ENCODE data around the gene GLS.

DNA sequence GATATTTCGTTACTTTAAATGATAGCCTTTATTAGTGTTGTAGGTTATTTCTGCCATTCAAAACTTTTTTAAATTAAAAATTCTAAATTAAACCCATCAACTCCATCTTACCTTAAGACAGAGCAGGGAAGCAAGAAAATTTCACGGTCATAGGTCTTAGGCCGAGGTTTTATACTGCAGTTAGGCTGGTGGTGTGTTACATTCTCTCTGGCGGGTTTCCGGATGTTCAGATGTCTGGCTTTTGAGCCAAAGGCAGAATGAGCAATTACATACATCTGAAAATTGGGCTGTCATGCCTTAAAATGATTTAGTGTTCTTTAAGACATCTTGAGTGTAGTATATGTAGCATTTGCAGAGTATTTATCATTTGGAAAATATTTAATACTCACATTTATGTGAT is 27.9 kb downstream of the GLS start:
- no peak for TF ChIP-seq POLR2A (IDR thresholded peaks at IDR 0.05)
- TF ChIP-seq, protein P1, sequence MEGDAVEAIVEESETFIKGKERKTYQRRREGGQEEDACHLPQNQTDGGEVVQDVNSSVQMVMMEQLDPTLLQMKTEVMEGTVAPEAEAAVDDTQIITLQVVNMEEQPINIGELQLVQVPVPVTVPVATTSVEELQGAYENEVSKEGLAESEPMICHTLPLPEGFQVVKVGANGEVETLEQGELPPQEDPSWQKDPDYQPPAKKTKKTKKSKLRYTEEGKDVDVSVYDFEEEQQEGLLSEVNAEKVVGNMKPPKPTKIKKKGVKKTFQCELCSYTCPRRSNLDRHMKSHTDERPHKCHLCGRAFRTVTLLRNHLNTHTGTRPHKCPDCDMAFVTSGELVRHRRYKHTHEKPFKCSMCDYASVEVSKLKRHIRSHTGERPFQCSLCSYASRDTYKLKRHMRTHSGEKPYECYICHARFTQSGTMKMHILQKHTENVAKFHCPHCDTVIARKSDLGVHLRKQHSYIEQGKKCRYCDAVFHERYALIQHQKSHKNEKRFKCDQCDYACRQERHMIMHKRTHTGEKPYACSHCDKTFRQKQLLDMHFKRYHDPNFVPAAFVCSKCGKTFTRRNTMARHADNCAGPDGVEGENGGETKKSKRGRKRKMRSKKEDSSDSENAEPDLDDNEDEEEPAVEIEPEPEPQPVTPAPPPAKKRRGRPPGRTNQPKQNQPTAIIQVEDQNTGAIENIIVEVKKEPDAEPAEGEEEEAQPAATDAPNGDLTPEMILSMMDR (IDR thresholded peaks at IDR 0.05), result no peak

All from heart left ventricle (tissue), 13 donors.